GM23338 (cell line): Measurements from ENCODE around the gene FDXR.

Experiments
- CREB1 ChIP-seq: fragments of 250-450 bp; sonication (Bioruptor Pico); IDR thresholded peaks from 2 replicates; pipeline ENCODE4 v1.5.0; 2020; ENCODE audit warnings: low read depth, mild to moderate bottlenecking, moderate library complexity
- CTCF ChIP-seq, 2 experiments: fragments of 200-600 bp in 1 of 2; sonication (generic) in 1 of 2; conservative IDR thresholded peaks; 2 replicates each; pipeline versions ENCODE4 v1.5.1 to v1.6.1; 2016 to 2017; ENCODE audit warnings: antibody characterized with exemption in 2 of 2, low read depth in 2 of 2, mild to moderate bottlenecking in 2 of 2, moderate library complexity in 1 of 2
- ETS1 ChIP-seq: IDR thresholded peaks from 2 replicates; pipeline ENCODE4 v1.6.1; 2016; ENCODE audit warnings: antibody characterized with exemption
- EZH2 ChIP-seq: fragments of 200-600 bp; sonication (generic); IDR thresholded peaks from one replicate; pipeline ENCODE4 v1.8.0; 2017; ENCODE audit warnings: antibody characterized with exemption, mild to moderate bottlenecking, low read depth; ENCODE audit not compliant: unreplicated experiment
- EZH2phosphoT487 ChIP-seq: fragments of 200-600 bp; sonication (generic); IDR thresholded peaks from one replicate; pipeline ENCODE4 v1.8.1; 2018; ENCODE audit warnings: antibody characterized with exemption; ENCODE audit not compliant: unreplicated experiment
- JUNB ChIP-seq: IDR thresholded peaks from one replicate; pipeline ENCODE4 v1.6.1; 2016; ENCODE audit warnings: antibody characterized with exemption; ENCODE audit not compliant: unreplicated experiment
- NANOG ChIP-seq: IDR thresholded peaks from 2 replicates; pipeline ENCODE4 v1.6.1; 2016; ENCODE audit warnings: antibody characterized with exemption, borderline replicate concordance
- POLR2AphosphoS5 ChIP-seq: IDR thresholded peaks from 2 replicates; pipeline ENCODE4 v1.6.1; 2016; ENCODE audit warnings: antibody characterized with exemption, low read depth
- REST ChIP-seq: IDR thresholded peaks from one replicate; pipeline ENCODE4 v1.6.1; 2018; ENCODE audit warnings: antibody characterized with exemption; ENCODE audit not compliant: unreplicated experiment
- STAT1 ChIP-seq: IDR thresholded peaks from one replicate; pipeline ENCODE4 v1.6.1; 2016; ENCODE audit warnings: antibody characterized with exemption; ENCODE audit not compliant: unreplicated experiment
- ZNF114 ChIP-seq: fragments of 250-450 bp; sonication (Bioruptor Pico); IDR thresholded peaks from 2 replicates; pipeline ENCODE4 v1.5.0; 2020; ENCODE audit warnings: mild to moderate bottlenecking, moderate library complexity
- ZNF331 ChIP-seq: fragments of 250-450 bp; sonication (Bioruptor Pico); IDR thresholded peaks from 2 replicates; pipeline ENCODE4 v1.5.0; 2020; ENCODE audit warnings: low read depth, mild to moderate bottlenecking, moderate library complexity
- ZNF462 ChIP-seq: fragments of 250-450 bp; sonication (Bioruptor Pico); IDR thresholded peaks from 2 replicates; pipeline ENCODE4 v1.5.0; 2020; ENCODE audit warnings: mild to moderate bottlenecking, moderate library complexity

GRCh38 chr17:74853048-74853397 is 19.8 kb downstream of the FDXR start:
- TF ChIP-seq CTCF (conservative IDR thresholded peaks at IDR 0.05; ENCODE audit: low read depth in 2 of 2) (no peak), EZH2 (peak; percentile 8), REST (no peak), JUNB (no peak), POLR2AphosphoS5 (no peak), CREB1 (no peak), EZH2phosphoT487 (no peak), NANOG (no peak), ZNF331 (no peak), ETS1 (no peak), STAT1 (no peak), ZNF114 (no peak), ZNF462 (no peak)
